C4-2B (cell line): ENCODE results near the gene ZNF280A.

Source experiments
- H3K27ac ChIP-seq: fragments of 450-650 bp; 2 replicates; pipeline ENCODE4 v1.5.1; 2017
- CTCF ChIP-seq: fragments of 450-650 bp; conservative IDR thresholded peaks from 2 replicates; pipeline ENCODE4 v1.5.1; 2017; ENCODE audit warnings: mild to moderate bottlenecking
- ZFX ChIP-seq: fragments of 450-650 bp; IDR thresholded peaks from 2 replicates; pipeline ENCODE4 v1.6.1; 2017

The ZNF280A gene, protein sequence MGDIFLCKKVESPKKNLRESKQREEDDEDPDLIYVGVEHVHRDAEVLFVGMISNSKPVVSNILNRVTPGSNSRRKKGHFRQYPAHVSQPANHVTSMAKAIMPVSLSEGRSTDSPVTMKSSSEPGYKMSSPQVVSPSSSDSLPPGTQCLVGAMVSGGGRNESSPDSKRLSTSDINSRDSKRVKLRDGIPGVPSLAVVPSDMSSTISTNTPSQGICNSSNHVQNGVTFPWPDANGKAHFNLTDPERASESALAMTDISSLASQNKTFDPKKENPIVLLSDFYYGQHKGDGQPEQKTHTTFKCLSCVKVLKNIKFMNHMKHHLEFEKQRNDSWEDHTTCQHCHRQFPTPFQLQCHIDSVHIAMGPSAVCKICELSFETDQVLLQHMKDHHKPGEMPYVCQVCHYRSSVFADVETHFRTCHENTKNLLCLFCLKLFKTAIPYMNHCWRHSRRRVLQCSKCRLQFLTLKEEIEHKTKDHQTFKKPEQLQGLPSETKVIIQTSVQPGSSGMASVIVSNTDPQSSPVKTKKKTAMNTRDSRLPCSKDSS

GRCh38 chr22:22520020-22520656 lies at the start of gene ZNF280A:
TSS of gene ZNF280A (minus strand) at chr22:22520270. CDS start at chr22:22515630, 4,640 bp downstream.
- no peak for TF ChIP-seq CTCF
- TF ChIP-seq ZFX, result no peak
- no peak within 1 kb of the TSS for H3K27ac ChIP-seq

DNA sequence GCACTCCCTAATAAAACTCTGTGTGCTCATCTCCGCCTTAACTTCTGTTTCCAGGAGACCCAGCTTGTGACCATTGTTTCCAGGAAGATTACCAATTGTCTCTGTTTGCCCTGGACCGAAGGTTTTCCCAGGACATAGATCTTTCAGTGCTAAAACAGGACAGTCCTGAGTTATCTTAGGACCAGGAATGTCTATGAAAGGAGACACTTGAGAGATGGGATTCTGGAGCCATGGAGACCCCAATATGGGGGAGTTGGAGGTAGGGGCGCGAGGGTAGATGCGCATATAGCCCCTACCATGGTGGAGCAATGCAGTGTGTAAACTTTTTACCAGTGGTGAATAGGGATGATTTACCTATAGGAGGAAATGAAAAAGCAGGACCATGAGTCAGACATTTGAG lies 49.1 kb upstream of the ZNF280A start:
- H3K27ac ChIP-seq, result no peak overlapping the region
- TF ChIP-seq CTCF (no peak), ZFX (no peak)

DNA sequence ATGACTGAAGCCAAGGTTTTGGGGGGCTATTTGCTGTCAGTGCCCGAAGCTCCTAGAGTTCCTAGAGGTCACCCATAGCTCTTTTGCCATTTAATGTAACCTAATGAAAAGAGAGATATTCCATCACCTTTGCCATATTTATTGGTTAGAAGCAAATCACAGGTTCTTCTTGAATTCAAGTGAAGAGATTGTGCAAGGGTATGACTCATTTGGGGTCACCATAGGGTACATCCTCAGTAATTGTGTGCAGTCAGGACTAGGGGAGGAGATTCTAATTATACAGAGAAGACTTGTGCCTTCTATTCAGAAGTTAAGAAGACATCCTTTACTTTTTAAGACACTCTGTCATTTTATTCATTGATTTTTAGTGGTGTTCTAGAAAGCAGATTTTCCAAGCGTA lies 45.9 kb upstream of the ZNF280A start:
- TF ChIP-seq CTCF, result no peak
- no peak for TF ChIP-seq ZFX
- H3K27ac ChIP-seq, result no peak overlapping the region

- peak within 1 kb of the TSS; percentile 87 for H3K27ac ChIP-seq
- TF ChIP-seq ZFX (peak; percentile 20; the same call in 1 of the 2 replicates), CTCF (peak; percentile 99)
These were observed 39.0 kb upstream of the ZNF280A start, which contains the start of gene PRAME for GRCh38 chr22:22558972-22559603. TSS of gene PRAME (minus strand) at chr22:22559265. CDS start at chr22:22556832, 2,433 bp downstream.

- peak overlapping the region; percentile 87 for H3K27ac ChIP-seq
- no peak for TF ChIP-seq CTCF
- no peak for TF ChIP-seq ZFX
These were observed 38.3 kb upstream of the ZNF280A start for GRCh38 chr22:22558071-22558971.

DNA sequence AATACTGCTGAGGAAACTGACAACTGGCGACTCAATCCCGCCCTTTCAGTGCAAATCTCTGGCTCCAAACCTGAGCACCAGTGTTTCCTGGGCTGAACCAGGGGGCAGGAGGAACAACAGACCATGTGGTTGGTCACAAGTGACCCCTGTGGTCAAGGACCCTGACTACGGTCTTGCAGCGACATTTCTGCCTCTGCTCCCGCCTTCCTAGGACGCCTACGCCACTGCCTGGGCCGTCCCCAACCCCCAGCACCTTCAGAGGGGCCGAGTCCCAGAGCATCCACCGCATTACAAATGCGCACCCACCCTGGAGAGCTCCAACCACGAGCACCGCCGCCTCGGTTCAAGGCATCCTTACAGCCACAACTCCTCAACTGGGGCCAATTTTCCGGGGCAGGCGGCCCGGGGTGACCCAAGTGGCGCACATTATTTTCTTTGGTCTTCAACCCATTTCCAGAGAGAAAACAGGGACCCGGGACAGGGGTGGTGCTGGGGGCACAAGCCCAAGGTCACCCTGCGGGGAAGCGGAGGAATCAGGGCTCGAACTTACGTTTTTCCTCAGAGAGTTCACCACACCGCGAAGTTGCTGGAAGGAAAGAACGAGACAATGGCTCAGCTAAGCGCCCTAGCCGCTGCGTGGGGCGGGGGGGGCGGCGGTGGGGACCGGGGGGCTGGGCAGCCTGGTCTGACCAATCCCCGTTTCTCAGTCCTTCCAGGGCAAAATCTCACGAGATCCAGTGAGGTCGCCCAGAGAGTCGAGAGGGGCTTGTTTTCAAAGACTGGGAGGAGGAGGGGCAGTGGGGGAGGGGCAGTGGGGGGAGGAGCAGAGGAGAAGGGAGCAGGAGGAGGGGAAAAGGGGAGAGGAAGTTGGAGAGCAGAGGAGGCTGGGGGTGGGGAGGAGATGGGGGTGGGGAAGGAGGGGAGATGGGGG lies 37.2 kb upstream of the ZNF280A start:
- peak overlapping the region; percentile 10; the same call in 1 of the 2 replicates for H3K27ac ChIP-seq
- TF ChIP-seq CTCF (no peak), ZFX (no peak)
